Right lobe of liver (tissue), 4 donors: ENCODE measurements around the gene NCKAP5.

Experiments used
- POLR2A ChIP-seq: fragments of 450-650 bp; IDR thresholded peaks from one replicate; pipeline ENCODE4 v1.6.1; 2017; ENCODE audit warnings: antibody characterized with exemption, mild to moderate bottlenecking
- TF ChIP-seq, protein P1 (sequence below), 4 donors: fragments of 200-600 bp in 3 of 4; fragments of 450-650 bp in 1 of 4; IDR thresholded peaks; one replicate each; pipeline versions ENCODE4 v1.5.1 to v1.8.0; 2016 to 2022; ENCODE audit warnings: antibody characterized with exemption in 4 of 4, mild to moderate bottlenecking in 2 of 4
- donor health status: DM: no; HTN: no; CAD: no.
- donor health status: DM: no; HTN: no; CAD: no.
- donor health status: DM: no; HTN: yes; CAD: no.

DNA sequence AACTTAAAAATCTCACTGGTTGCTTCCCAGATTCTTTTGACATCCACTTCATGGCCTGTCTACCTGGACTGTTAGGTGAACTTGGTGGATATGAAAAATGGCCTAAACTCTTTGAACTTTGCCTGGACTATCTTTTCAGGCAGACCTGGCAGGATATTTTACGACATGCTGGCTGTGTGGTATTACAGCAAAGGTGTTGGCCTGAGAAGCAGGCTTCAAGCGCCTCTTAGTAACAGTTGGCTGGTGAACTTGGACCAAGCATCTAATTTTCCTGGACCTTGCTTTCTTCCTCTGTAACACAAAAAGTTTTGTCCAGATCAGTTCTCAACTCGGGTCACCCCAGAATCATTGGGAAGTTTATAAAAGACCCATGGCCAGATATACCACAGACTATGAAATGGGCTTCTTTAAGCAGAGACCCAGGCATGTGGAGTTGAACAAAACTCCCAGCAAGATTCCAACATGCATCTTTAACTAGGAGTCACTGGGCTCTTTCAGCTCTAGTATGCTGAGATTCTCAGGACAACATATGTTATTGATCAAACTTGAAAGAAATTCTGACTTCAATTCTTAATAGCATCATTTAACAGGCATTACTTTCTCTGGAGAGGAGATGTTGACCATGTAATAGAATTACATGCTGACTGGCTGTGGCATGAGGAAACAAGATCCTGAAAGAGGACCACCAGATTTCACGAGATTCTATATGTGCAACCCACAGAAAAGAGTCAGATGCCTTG is 902.7 kb downstream of the NCKAP5 start:
- no peak for TF ChIP-seq POLR2A
- TF ChIP-seq, protein P1, sequence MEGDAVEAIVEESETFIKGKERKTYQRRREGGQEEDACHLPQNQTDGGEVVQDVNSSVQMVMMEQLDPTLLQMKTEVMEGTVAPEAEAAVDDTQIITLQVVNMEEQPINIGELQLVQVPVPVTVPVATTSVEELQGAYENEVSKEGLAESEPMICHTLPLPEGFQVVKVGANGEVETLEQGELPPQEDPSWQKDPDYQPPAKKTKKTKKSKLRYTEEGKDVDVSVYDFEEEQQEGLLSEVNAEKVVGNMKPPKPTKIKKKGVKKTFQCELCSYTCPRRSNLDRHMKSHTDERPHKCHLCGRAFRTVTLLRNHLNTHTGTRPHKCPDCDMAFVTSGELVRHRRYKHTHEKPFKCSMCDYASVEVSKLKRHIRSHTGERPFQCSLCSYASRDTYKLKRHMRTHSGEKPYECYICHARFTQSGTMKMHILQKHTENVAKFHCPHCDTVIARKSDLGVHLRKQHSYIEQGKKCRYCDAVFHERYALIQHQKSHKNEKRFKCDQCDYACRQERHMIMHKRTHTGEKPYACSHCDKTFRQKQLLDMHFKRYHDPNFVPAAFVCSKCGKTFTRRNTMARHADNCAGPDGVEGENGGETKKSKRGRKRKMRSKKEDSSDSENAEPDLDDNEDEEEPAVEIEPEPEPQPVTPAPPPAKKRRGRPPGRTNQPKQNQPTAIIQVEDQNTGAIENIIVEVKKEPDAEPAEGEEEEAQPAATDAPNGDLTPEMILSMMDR (IDR thresholded peaks at IDR 0.05): no peak
